Hepatocyte (in vitro differentiated cells): ENCODE measurements around the gene PRR19. TPM values are rescaled to one million over a fixed set of nuclear protein-coding genes. Genes with fewer than 3 reads are reported as not detected.

Experiments
- DNase-seq: peaks from one replicate; pipeline ENCODE4 v3.0.0-alpha.2; 2016; ENCODE audit warnings: low spot score
- H2AFZ ChIP-seq: fragments of 200-600 bp; sonication (generic); 2 replicates; pipeline ENCODE4 v1.6.0; 2016; ENCODE audit warnings: antibody characterized with exemption, mild to moderate bottlenecking
- H3K27ac ChIP-seq: fragments of 200-600 bp; sonication (generic); 2 replicates; pipeline ENCODE4 v1.5.1; 2016; ENCODE audit warnings: mild to moderate bottlenecking
- H3K27me3 ChIP-seq: fragments of 200-600 bp; sonication (generic); 2 replicates; pipeline ENCODE4 v1.6.1; 2016
- H3K36me3 ChIP-seq: fragments of 200-600 bp; sonication (generic); replicated peaks from 2 replicates; pipeline ENCODE4 v1.5.1; 2016; ENCODE audit warnings: low read depth; ENCODE audit not compliant: insufficient read depth
- H3K4me1 ChIP-seq: fragments of 200-600 bp; sonication (generic); 2 replicates; pipeline ENCODE4 v1.5.1; 2016; ENCODE audit warnings: mild to moderate bottlenecking, moderate library complexity; ENCODE audit not compliant: insufficient read depth
- H3K4me2 ChIP-seq: fragments of 200-600 bp; sonication (generic); 2 replicates; pipeline ENCODE4 v1.6.0; 2016
- H3K4me3 ChIP-seq: fragments of 200-600 bp; sonication (generic); 2 replicates; pipeline ENCODE4 v1.5.1; 2016; ENCODE audit warnings: mild to moderate bottlenecking
- H3K79me2 ChIP-seq: fragments of 200-600 bp; sonication (generic); 2 replicates; pipeline ENCODE4 v1.6.0; 2017; ENCODE audit warnings: mild to moderate bottlenecking
- H3K9me2 ChIP-seq: fragments of 200-600 bp; sonication (generic); replicated peaks from 2 replicates; pipeline ENCODE4 v1.6.0; 2017; ENCODE audit warnings: mild to moderate bottlenecking; ENCODE audit not compliant: insufficient read depth
- H3K9me3 ChIP-seq: fragments of 200-600 bp; sonication (generic); 2 replicates; pipeline ENCODE4 v1.5.1; 2016; ENCODE audit warnings: low read depth, mild to moderate bottlenecking
- H4K20me1 ChIP-seq: fragments of 200-600 bp; sonication (generic); 2 replicates; pipeline ENCODE4 v1.6.0; 2016; ENCODE audit warnings: mild to moderate bottlenecking; ENCODE audit not compliant: insufficient read depth, poor library complexity, severe bottlenecking
- EZH2 ChIP-seq: fragments of 200-600 bp; sonication (generic); IDR thresholded peaks from 2 replicates; pipeline ENCODE4 v1.6.1; 2016; ENCODE audit warnings: antibody characterized with exemption, mild to moderate bottlenecking, borderline replicate concordance
- EZH2phosphoT487 ChIP-seq: fragments of 200-600 bp; sonication (generic); IDR thresholded peaks from one replicate; pipeline ENCODE4 v1.6.1; 2018; ENCODE audit warnings: antibody characterized with exemption, mild to moderate bottlenecking, low read depth, moderate library complexity; ENCODE audit not compliant: unreplicated experiment, severe bottlenecking
- WGBS: methylation state at CpG from one replicate; pipeline ENCODE4 v1.1.6; 2016; ENCODE audit warnings: low lambda C conversion rate; ENCODE audit errors: missing lambda C conversion rate; 5-methylcytosine and 5-hydroxymethylcytosine counted together
- polyA plus RNA-seq: library from polyadenylated mRNA; unstranded; fragments of >200 nt; fragmentation: Nextera tagmentation; extraction: Ambion mirVana; gene quantifications from 2 replicates; pipeline ENCODE4 v1.2.1, GENCODE V29; 2016
- total RNA-seq: library from RNA; depleted of rRNA; stranded (reverse); fragments of >200 nt; gene quantifications from 2 replicates; pipeline ENCODE4 v1.2.3, GENCODE V29; 2014
- TF ChIP-seq, protein P1 (sequence below): fragments of 200-600 bp; sonication (generic); IDR thresholded peaks from 2 replicates; pipeline ENCODE4 v1.5.1; 2016; ENCODE audit warnings: antibody characterized with exemption, mild to moderate bottlenecking; ENCODE audit not compliant: poor library complexity

PRR19 gene
- total and polyA plus RNA-seq, 2 experiments from 2014 or later: 2.2 to 3.0 TPM

DNA sequence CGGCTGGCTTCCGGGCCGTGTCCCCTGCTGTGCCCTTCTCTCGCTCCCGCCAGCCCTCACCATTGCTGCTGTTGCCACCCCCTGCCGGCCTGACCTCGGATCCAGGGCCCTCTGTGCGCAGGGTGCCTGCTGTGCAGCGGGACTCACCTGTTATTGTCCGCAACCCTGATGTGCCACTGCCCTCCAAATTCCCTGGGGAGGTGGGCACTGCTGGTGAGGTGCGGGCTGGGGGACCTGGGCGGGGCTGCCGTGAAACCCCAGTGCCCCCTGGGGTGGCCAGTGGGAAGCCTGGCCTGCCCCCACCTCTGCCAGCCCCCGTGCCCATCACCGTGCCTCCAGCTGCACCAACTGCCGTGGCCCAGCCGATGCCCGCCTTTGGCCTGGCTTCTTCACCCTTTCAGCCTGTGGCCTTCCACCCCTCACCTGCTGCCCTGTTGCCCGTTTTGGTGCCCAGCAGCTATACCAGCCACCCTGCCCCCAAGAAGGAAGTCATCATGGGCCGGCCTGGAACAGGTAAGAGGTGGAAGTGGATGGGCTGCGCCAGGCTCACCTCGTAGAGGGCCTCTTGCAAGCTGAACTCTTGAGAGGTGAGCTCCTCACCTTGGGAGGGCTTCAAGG, 27.8 kb upstream of the PRR19 start:
- Histone ChIP-seq H3K36me3 (no peaks in the 10 kb centered on the region), H3K4me2 (no peak overlapping the region), H3K4me3 (no peak overlapping the region), H3K79me2 (peaks cover 83% of the 10 kb centered on the region), H3K27ac (no peak overlapping the region), H3K9me2 (no peaks in the 10 kb centered on the region), H3K9me3 (no peaks in the 10 kb centered on the region), H3K4me1 (peaks cover 41% of the 10 kb centered on the region), H4K20me1 (peaks cover 5% of the 10 kb centered on the region), H2AFZ (no peak overlapping the region), H3K27me3 (no peaks in the 10 kb centered on the region)
- DNase-seq: peak; percentile 6
- TF ChIP-seq EZH2 (no peak), EZH2phosphoT487 (no peak)
- TF ChIP-seq, protein P1, sequence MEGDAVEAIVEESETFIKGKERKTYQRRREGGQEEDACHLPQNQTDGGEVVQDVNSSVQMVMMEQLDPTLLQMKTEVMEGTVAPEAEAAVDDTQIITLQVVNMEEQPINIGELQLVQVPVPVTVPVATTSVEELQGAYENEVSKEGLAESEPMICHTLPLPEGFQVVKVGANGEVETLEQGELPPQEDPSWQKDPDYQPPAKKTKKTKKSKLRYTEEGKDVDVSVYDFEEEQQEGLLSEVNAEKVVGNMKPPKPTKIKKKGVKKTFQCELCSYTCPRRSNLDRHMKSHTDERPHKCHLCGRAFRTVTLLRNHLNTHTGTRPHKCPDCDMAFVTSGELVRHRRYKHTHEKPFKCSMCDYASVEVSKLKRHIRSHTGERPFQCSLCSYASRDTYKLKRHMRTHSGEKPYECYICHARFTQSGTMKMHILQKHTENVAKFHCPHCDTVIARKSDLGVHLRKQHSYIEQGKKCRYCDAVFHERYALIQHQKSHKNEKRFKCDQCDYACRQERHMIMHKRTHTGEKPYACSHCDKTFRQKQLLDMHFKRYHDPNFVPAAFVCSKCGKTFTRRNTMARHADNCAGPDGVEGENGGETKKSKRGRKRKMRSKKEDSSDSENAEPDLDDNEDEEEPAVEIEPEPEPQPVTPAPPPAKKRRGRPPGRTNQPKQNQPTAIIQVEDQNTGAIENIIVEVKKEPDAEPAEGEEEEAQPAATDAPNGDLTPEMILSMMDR: no peak
- 99% methylated on average over 20 of the region's 22 CpGs for WGBS

DNA sequence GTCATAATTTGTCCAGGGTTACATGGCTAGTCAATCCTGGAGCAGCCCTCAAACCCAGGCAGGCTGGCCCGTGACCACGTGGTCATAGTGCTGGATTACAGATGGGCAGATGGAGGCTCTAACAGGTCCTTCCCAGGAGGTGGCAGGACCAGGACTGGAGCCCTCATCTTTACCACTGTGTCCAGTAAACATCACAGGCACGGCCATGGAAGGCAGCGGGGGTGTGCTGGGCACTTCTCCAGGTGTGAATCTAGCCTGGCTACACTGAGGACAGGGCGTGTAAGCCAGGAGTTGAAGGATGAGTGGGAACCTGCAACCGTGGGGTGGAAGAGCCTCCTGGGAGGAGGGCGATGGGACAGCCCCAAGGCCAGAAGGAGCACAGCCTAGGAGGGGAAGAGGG, 26.8 kb upstream of the PRR19 start:
- H2AFZ ChIP-seq: no peak overlapping the region
- H3K27ac ChIP-seq: no peak overlapping the region
- H3K27me3 ChIP-seq: no peaks in the 10 kb centered on the region
- H3K9me2 ChIP-seq: no peaks in the 10 kb centered on the region
- no peak overlapping the region for H3K4me2 ChIP-seq
- H3K36me3 ChIP-seq: no peaks in the 10 kb centered on the region
- 94% methylated on average over 7 of the region's 7 CpGs for WGBS
- peaks cover 41% of the 10 kb centered on the region for H3K4me1 ChIP-seq
- peaks cover 5% of the 10 kb centered on the region for H4K20me1 ChIP-seq
- H3K9me3 ChIP-seq: no peaks in the 10 kb centered on the region
- TF ChIP-seq EZH2 (no peak), EZH2phosphoT487 (no peak)
- TF ChIP-seq, protein P1: no peak
- no peak overlapping the region for H3K4me3 ChIP-seq
- peaks cover 76% of the 10 kb centered on the region for H3K79me2 ChIP-seq
- DNase-seq: peak; percentile 3

DNA sequence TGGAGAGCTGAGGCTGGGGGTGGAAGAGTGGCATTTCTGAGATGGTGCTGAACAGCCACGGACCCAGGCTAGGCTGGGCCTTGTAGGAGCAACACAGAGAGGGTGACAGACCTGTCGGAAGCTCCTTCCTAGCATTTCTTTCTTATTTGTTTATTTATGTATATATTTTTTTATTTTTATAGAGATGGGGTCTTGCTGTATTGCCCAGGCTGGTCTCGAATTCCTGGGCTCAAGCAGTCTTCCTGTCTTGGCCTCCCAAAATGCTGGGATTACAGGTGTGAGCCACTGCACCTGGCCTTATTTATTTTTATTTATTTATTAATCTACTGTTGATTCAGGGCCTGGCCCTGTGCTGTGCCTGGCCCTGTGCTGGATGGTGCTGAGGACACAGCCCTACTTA, 26.4 kb upstream of the PRR19 start:
- H3K27me3 ChIP-seq: no peaks in the 10 kb centered on the region
- no peaks in the 10 kb centered on the region for H3K36me3 ChIP-seq
- DNase-seq: no peak
- no peak overlapping the region for H2AFZ ChIP-seq
- H3K79me2 ChIP-seq: peaks cover 74% of the 10 kb centered on the region
- no peak overlapping the region for H3K4me2 ChIP-seq
- no peaks in the 10 kb centered on the region for H3K9me2 ChIP-seq
- TF ChIP-seq EZH2phosphoT487 (no peak), EZH2 (no peak)
- TF ChIP-seq, protein P1: no peak
- WGBS: 96% methylated on average over 3 of the region's 3 CpGs
- no peak overlapping the region for H3K4me3 ChIP-seq
- no peak overlapping the region for H3K27ac ChIP-seq
- H4K20me1 ChIP-seq: peaks cover 5% of the 10 kb centered on the region
- no peaks in the 10 kb centered on the region for H3K9me3 ChIP-seq
- peaks cover 37% of the 10 kb centered on the region for H3K4me1 ChIP-seq

DNA sequence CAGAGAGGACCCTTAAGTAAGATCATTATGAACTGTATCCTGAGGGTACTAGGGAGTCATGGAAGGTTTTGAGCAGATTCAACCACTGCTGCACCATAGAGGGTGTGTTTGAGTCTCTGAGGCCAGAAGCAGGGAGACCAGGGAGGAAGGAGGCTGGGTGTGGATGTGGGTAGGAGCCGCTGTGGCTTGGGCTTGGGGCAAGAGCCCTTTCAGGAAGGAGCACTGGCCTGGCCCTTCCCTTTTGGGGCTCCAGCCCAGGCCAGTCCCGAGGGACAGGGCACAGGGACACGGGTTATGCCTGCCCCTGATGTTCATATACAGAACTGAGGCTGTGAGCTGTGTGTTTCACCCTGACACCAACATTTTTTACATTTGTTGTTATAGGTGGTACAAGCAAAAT, 25.6 kb upstream of the PRR19 start:
- H3K27me3 ChIP-seq: no peaks in the 10 kb centered on the region
- no peak for DNase-seq
- no peaks in the 10 kb centered on the region for H3K36me3 ChIP-seq
- TF ChIP-seq EZH2: no peak
- TF ChIP-seq, protein P1: no peak
- no peak for TF ChIP-seq EZH2phosphoT487
- no peak overlapping the region for H2AFZ ChIP-seq
- H3K4me1 ChIP-seq: peaks cover 31% of the 10 kb centered on the region
- no peak overlapping the region for H3K4me2 ChIP-seq
- no peaks in the 10 kb centered on the region for H3K9me3 ChIP-seq
- WGBS: 94% methylated on average over 3 of the region's 3 CpGs
- H3K79me2 ChIP-seq: peaks cover 68% of the 10 kb centered on the region
- no peak overlapping the region for H3K4me3 ChIP-seq
- H3K9me2 ChIP-seq: no peaks in the 10 kb centered on the region
- H3K27ac ChIP-seq: no peak overlapping the region
- peaks cover 5% of the 10 kb centered on the region for H4K20me1 ChIP-seq
